Measurements from ENCODE around the gene ABCC3. TPM values are rescaled to one million over a fixed set of nuclear protein-coding genes. Genes with fewer than 3 reads are reported as not detected.

ABCC3 gene
- total RNA-seq, 4 donors from 2014 or later: 297 to 655 (median 533) TPM

DNA sequence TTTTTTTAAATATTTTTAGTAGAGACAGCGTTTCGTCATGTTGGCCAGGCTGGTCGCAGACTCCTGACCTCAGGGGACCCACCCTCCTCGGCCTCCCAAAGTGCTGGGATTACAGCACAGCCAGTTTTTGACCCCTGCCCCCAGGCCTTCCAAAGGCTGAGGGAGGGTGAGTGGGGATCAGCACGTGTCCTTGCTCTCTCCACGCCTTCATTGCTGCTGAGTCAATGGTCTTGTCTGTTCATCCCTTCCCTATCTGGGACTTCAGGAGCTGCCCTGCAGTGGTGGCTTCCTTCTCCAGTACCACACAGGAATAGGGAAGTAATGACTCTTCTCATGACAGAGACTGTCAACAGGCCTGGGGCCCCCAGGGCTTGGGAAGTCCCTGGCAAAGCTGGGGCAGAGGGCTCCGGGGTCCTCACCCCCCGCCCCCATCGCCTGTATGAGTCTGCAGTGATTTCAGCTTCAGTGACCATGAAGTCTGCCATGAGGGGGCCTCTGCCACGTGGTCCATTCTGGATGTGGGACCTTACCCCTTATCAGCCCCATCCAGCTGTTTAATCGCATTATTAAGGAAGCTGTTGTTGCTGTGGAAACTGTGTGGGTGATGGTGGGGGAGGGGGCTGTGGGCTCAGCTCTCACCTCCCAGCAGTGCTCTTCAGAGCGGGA, 6.1 kb downstream of the ABCC3 start:
- peaks cover 17 to 67% (median 41%) of the 10 kb centered on the region in 4 donors for H3K4me1 ChIP-seq
- intact Hi-C loops (cut with DNase I; ENCODE audit: low total_unique reads) (no loop called here), in situ Hi-C loops (cut with MboI; ENCODE audit: low pct_ligation_motif_present in 1 of 4, low pct_unique_long_range_greater_than_20kb in 1 of 4, low sequenced_read_pairs in 3 of 4) (no loop called here)
- no peak overlapping the region for H3K4me3 ChIP-seq
- DNase-seq: no peak
- H3K36me3 ChIP-seq: no peaks in the 10 kb centered on the region
- TF ChIP-seq POLR2AphosphoS5 (IDR thresholded peaks at IDR 0.05): no peak
- TF ChIP-seq, protein P1, sequence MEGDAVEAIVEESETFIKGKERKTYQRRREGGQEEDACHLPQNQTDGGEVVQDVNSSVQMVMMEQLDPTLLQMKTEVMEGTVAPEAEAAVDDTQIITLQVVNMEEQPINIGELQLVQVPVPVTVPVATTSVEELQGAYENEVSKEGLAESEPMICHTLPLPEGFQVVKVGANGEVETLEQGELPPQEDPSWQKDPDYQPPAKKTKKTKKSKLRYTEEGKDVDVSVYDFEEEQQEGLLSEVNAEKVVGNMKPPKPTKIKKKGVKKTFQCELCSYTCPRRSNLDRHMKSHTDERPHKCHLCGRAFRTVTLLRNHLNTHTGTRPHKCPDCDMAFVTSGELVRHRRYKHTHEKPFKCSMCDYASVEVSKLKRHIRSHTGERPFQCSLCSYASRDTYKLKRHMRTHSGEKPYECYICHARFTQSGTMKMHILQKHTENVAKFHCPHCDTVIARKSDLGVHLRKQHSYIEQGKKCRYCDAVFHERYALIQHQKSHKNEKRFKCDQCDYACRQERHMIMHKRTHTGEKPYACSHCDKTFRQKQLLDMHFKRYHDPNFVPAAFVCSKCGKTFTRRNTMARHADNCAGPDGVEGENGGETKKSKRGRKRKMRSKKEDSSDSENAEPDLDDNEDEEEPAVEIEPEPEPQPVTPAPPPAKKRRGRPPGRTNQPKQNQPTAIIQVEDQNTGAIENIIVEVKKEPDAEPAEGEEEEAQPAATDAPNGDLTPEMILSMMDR (IDR thresholded peaks at IDR 0.05): no peak
- H3K27me3 ChIP-seq: no peaks in the 10 kb centered on the region
- no peaks in the 10 kb centered on the region for H3K9me3 ChIP-seq
- peak overlapping the region; percentile 9 to 92 (median 82) for H3K27ac ChIP-seq
- whole genome bisulfite sequencing, 2 donors (ENCODE audit: low coverage in 1 of 2): 66% methylated on average over 12 of the region's 12 CpGs; no CpG with 5 or more reads in 1 of the 2 donors

DNA sequence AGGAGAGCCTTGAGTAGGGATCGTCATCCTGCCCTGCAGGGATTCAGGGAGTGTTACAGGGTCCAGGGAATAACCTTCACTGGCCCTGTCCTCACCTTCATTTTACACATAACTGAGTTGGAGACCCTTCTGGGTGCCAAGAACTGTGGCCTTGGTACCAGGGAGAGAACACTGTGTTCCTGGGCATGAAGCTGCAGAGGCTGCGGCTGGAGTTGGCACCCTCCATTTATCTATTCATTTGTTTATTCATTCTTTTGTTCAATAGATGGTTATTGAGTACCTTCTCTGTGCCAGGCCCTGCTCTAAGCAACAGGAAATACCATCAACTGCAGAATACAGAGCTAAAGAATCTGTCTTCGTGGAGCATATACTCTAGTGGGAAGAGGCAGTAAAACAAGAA, 6.7 kb downstream of the ABCC3 start:
- DNase-seq: no peak
- Histone ChIP-seq H3K27me3 (no peaks in the 10 kb centered on the region), H3K4me3 (no peak overlapping the region), H3K36me3 (no peaks in the 10 kb centered on the region), H3K27ac (peak overlapping the region in 2 of 4 donors; percentile 9 to 29), H3K9me3 (no peaks in the 10 kb centered on the region), H3K4me1 (peaks cover 17 to 62% (median 40%) of the 10 kb centered on the region in 4 donors)
- TF ChIP-seq POLR2AphosphoS5 (IDR thresholded peaks at IDR 0.05) (no peak), EP300 (IDR thresholded peaks at IDR 0.05; ENCODE audit: low read depth) (no peak), POLR2A (IDR thresholded peaks at IDR 0.05) (no peak)
- TF ChIP-seq, protein P1 (IDR thresholded peaks at IDR 0.05): no peak
- intact Hi-C loops (cut with DNase I; ENCODE audit: low total_unique reads): no loop called here
- 40 to 57% methylated on average over 1 to 3 of the region's 3 CpGs for WGBS, 2 donors (ENCODE audit: low coverage in 1 of 2)
- in situ Hi-C loops (cut with MboI; ENCODE audit: low pct_ligation_motif_present in 1 of 4, low pct_unique_long_range_greater_than_20kb in 1 of 4, low sequenced_read_pairs in 3 of 4): no loop called here

DNA sequence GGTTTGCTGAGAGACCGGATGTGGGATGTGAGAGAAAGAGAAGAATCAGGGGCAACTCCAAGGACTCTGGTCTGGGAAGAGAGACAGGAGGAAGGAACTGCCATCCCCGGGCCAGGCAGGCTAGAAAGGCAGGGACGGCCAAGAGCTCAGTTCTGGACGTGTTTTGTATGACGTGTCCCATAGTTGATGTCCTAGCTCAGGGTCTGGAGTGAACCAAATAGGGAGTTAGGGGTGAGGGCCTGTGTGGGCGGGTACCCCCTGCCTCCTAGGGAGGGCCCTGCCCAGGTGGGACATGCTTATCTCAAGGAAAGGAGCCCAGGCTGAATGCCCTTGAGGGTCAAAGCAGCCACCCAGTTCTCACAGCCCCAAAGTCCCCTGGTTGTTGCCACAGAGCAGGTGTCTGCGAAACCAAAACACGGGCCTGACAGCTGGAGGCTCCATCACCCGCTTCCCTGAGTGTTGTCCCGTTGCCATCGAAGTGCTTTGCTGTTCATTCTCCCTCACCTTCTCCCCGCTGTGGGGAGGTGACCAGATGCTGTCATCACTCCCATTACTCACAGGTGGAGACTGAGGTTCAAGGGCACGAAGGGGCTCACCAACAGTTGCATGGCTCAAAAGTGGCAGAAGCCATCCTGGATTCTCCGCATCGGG, 7.5 kb downstream of the ABCC3 start:
- no peak for TF ChIP-seq POLR2A (IDR thresholded peaks at IDR 0.05)
- TF ChIP-seq, protein P1 (IDR thresholded peaks at IDR 0.05): no peak
- no peak for TF ChIP-seq EP300 (IDR thresholded peaks at IDR 0.05; ENCODE audit: low read depth)
- TF ChIP-seq POLR2AphosphoS5 (IDR thresholded peaks at IDR 0.05): no peak
- Histone ChIP-seq H3K27ac (no peak overlapping the region), H3K9me3 (no peaks in the 10 kb centered on the region), H3K4me1 (peaks cover 17 to 54% (median 36%) of the 10 kb centered on the region in 4 donors), H3K36me3 (no peaks in the 10 kb centered on the region), H3K4me3 (no peak overlapping the region), H3K27me3 (no peaks in the 10 kb centered on the region)
- intact Hi-C loops (cut with DNase I; ENCODE audit: low total_unique reads): no loop called here
- 89 to 92% methylated on average over 4 to 15 of the region's 15 CpGs for WGBS, 2 donors (ENCODE audit: low coverage in 1 of 2)
- in situ Hi-C loops (cut with MboI; ENCODE audit: low pct_ligation_motif_present in 1 of 4, low pct_unique_long_range_greater_than_20kb in 1 of 4, low sequenced_read_pairs in 3 of 4): no loop called here
- no peak for DNase-seq

GRCh38 chr17:50642722-50643656, 8.3 kb downstream of the ABCC3 start:
- H3K27ac ChIP-seq: no peak overlapping the region
- TF ChIP-seq EP300 (IDR thresholded peaks at IDR 0.05; ENCODE audit: low read depth): no peak
- TF ChIP-seq, protein P1 (IDR thresholded peaks at IDR 0.05): no peak
- TF ChIP-seq POLR2AphosphoS5 (IDR thresholded peaks at IDR 0.05): no peak
- no peak for TF ChIP-seq POLR2A (IDR thresholded peaks at IDR 0.05)
- no peaks in the 10 kb centered on the region for H3K9me3 ChIP-seq
- H3K4me3 ChIP-seq: no peak overlapping the region
- intact Hi-C loops (cut with DNase I; ENCODE audit: low total_unique reads): no loop called here
- no peak for DNase-seq
- 74% methylated on average over 10 of the region's 10 CpGs; no CpG with 5 or more reads in 1 of the 2 donors for WGBS, 2 donors (ENCODE audit: low coverage in 1 of 2)
- no peaks in the 10 kb centered on the region for H3K36me3 ChIP-seq
- H3K27me3 ChIP-seq: no peaks in the 10 kb centered on the region
- peaks cover 17 to 48% (median 29%) of the 10 kb centered on the region in 4 donors for H3K4me1 ChIP-seq
- in situ Hi-C loops (cut with MboI; ENCODE audit: low pct_ligation_motif_present in 1 of 4, low pct_unique_long_range_greater_than_20kb in 1 of 4, low sequenced_read_pairs in 3 of 4): no loop called here
